MM.1S (cell line): ENCODE data around the gene CCDC85C.

Source experiments
- EZH2 ChIP-seq: fragments of 300-600 bp; sonication (generic); optimal IDR thresholded peaks from 2 replicates; pipeline ENCODE3; 2017; ENCODE audit warnings: low read depth, mild to moderate bottlenecking, antibody characterized with exemption, low read length, mixed read lengths
- EZH2phosphoT487 ChIP-seq: fragments of 300-600 bp; sonication (generic); IDR thresholded peaks from 2 replicates; pipeline ENCODE4 v1.6.1; 2018; ENCODE audit warnings: antibody characterized with exemption, low read length
- TF ChIP-seq, protein P1 (sequence below): fragments of 300-600 bp; sonication (generic); IDR thresholded peaks from 2 replicates; pipeline ENCODE4 v1.5.1; 2016; ENCODE audit warnings: antibody characterized with exemption, low read length, mixed read lengths

DNA sequence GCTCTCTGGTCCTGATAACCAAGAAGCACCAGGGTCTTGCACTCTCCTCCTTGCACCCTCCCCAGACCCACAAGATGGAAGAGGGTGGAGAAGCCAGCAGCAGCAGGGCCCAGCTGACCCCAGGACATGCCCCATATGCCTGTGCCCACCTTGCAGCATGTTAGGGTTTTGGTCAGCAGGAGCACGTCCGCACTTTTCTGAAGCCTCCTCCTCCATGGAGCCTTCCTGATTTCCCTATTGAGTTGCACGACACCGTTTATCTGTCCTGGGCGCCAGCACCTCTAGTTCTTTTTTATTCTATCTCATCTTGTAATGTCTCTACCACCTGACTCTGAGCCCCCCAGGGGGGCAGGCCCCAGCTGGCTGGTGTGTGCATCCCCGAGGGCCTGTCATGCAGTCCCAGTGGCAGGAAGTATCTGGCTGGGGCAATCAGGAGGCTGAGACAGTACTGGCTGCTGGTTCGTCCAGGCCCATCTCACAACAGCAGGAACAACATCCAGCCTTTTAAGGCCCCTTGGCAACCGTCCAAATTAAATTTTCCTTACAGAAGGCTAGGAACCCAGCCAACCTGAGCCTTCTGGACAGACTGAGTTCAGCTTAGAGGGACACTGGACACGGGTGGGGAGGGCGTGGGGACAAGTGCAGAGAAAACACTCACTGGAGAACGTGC is 39.6 kb downstream of the CCDC85C start:
- TF ChIP-seq, protein P1, sequence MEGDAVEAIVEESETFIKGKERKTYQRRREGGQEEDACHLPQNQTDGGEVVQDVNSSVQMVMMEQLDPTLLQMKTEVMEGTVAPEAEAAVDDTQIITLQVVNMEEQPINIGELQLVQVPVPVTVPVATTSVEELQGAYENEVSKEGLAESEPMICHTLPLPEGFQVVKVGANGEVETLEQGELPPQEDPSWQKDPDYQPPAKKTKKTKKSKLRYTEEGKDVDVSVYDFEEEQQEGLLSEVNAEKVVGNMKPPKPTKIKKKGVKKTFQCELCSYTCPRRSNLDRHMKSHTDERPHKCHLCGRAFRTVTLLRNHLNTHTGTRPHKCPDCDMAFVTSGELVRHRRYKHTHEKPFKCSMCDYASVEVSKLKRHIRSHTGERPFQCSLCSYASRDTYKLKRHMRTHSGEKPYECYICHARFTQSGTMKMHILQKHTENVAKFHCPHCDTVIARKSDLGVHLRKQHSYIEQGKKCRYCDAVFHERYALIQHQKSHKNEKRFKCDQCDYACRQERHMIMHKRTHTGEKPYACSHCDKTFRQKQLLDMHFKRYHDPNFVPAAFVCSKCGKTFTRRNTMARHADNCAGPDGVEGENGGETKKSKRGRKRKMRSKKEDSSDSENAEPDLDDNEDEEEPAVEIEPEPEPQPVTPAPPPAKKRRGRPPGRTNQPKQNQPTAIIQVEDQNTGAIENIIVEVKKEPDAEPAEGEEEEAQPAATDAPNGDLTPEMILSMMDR: no peak
- TF ChIP-seq EZH2phosphoT487 (no peak), EZH2 (no peak)
